Esophagus squamous epithelium (tissue), 4 donors: ENCODE measurements around the gene MPC2.

ENCODE experiments used
- CTCF ChIP-seq, 6 experiments: fragments of 450-650 bp in 4 of 6; fragments of 200-600 bp in 2 of 6; sonication (generic) in 2 of 6; IDR thresholded peaks; one replicate each; pipeline ENCODE4 v1.5.1; 2016 to 2019; ENCODE audit warnings: antibody characterized with exemption in 6 of 6, mild to moderate bottlenecking in 4 of 6, moderate library complexity in 4 of 6
- POLR2A ChIP-seq, 4 donors: fragments of 450-650 bp; IDR thresholded peaks; one replicate each; pipeline ENCODE4 v1.6.1; 2017; ENCODE audit warnings: antibody characterized with exemption in 4 of 4, mild to moderate bottlenecking in 4 of 4, moderate library complexity in 3 of 4

- TF ChIP-seq CTCF (IDR thresholded peaks at IDR 0.05) (no peak), POLR2A (IDR thresholded peaks at IDR 0.05) (no peak)
These were observed 37.0 kb upstream of the MPC2 start for GRCh38 chr1:167973832-167974231.
